Psoas muscle (tissue), 8 donors: Measurements from ENCODE around the gene L1TD1. TPM values are rescaled to one million over a fixed set of nuclear protein-coding genes. Genes with fewer than 3 reads are reported as not detected.
A peak's percentile ranks its signal among the peaks of the same experiment; 100 is the strongest.
"Not testable (repeated sequence)": the region's sequence is repeated elsewhere in the genome, so short reads cannot be mapped to it uniquely, and the experiment has no call there.

ENCODE experiments used
- ATAC-seq, 4 donors: fragments of 200-7000 bp; cut with Tn5 transposase; one replicate each; pipeline ENCODE4 v1.9.1; 2020; ENCODE audit warnings: moderate library complexity in 3 of 4, mild to moderate bottlenecking in 2 of 4
- DNase-seq, 2 donors: peaks; one replicate each; pipeline ENCODE4 v3.0.0-alpha.2; 2020
- H3K27ac ChIP-seq: fragments of 200-600 bp; one replicate; pipeline ENCODE4 v1.8.0; 2022
- H3K27me3 ChIP-seq, 3 donors: fragments of 200-600 bp in 1 of 3; one replicate each; pipeline versions ENCODE4 v1.6.1 to v1.8.0; 2013 to 2022; ENCODE audit warnings: low read length in 2 of 3, mild to moderate bottlenecking in 2 of 3, moderate library complexity in 1 of 3; ENCODE audit not compliant: insufficient read depth in 3 of 3
- H3K36me3 ChIP-seq, 2 donors: fragments of 200-600 bp in 1 of 2; one replicate each; pipeline versions ENCODE4 v1.6.1 to v1.8.0; 2013 to 2022; ENCODE audit warnings: low read depth in 1 of 2, mild to moderate bottlenecking in 1 of 2, moderate library complexity in 1 of 2; ENCODE audit not compliant: insufficient read depth in 1 of 2
- H3K4me1 ChIP-seq: fragments of 200-600 bp; one replicate; pipeline ENCODE4 v1.8.0; 2022
- H3K4me3 ChIP-seq: fragments of 200-600 bp; one replicate; pipeline ENCODE4 v1.8.0; 2022; ENCODE audit warnings: mild to moderate bottlenecking
- H3K9me3 ChIP-seq: fragments of 200-600 bp; one replicate; pipeline ENCODE4 v1.8.0; 2022
- CTCF ChIP-seq: fragments of 200-600 bp; IDR thresholded peaks from one replicate; pipeline ENCODE4 v1.8.0; 2022; ENCODE audit warnings: antibody characterized with exemption
- WGBS, 3 donors: extraction: QIAGEN DNeasy Blood & Tissue Kit; methylation state at CpG; one replicate each; pipeline versions ENCODE4 v1.1.6 to v1.1.7; 2013; 5-methylcytosine and 5-hydroxymethylcytosine counted together
- intact Hi-C, 2 donors: fragments of 100-400 bp; cut with DNase I; formaldehyde crosslinking; loops; one replicate each; pipeline versions ENCODE4 v1.11.0 to v1.14.2; 2022
- long read RNA-seq, 2 donors: library from polyadenylated mRNA; unstranded; transcript quantifications; one replicate each; pipeline ENCODE4 v2.0.0, GENCODE V29; 2021
- polyA plus RNA-seq, 3 donors: library from polyadenylated mRNA; stranded (reverse); fragments of 200-250 nt; gene quantifications; one replicate each; pipeline ENCODE4 v1.2.3, GENCODE V29; 2013
- total RNA-seq, 4 donors: library from RNA; stranded (reverse); fragmentation: NEBNext Ultra II Directional in 2 of 4; extraction: Animal tissue kit (Norgen Biotek cat#: 25700) in 2 of 4; gene quantifications; one replicate each; pipeline versions ENCODE4 v1.2.1 to v1.2.4, GENCODE V29; 2021 to 2023
- donor health status: healthy with polysubstance abuse.
- donor health status: DM: no; HTN: no; CAD: no; lungs with moderate emphysema.
- donor health status: Bipolar disorder and iron deficiency.
- donor health status: healthy.
- donor health status: DM: yes; HTN: yes; CAD: no.
- donor health status: DM: no; HTN: no; CAD: no.
- donor health status: DM: no; HTN: no; CAD: no.
- donor health status: DM: yes; HTN: yes; CAD: no.

Gene L1TD1
- under 1 TPM in 1 of 4 donors, not detected in 3; 0.06 TPM for total RNA-seq
- polyA plus RNA-seq: under 1 TPM; 0.01 to 0.04 (median 0.04) TPM
- long read RNA-seq, donor 1: 0 reads
- long read RNA-seq, donor 2: 0 reads

- intact Hi-C loops: no loop called here
- no peaks in the 10 kb centered on the region for H3K4me1 ChIP-seq
- no peaks in the 10 kb centered on the region for H3K36me3 ChIP-seq
- no peak for TF ChIP-seq CTCF
- peak within 1 kb of the TSS; percentile 15 for H3K4me3 ChIP-seq
- H3K9me3 ChIP-seq: no peaks in the 10 kb centered on the region
- 15 to 20% (median 19%) methylated on average over 55 of the region's 55 CpGs for WGBS, 3 donors
- ATAC-seq (no peak), DNase-seq (no peak)
- H3K27me3 ChIP-seq: peaks cover 0 to 30% (median 11%) of the 10 kb centered on the region in 3 donors
- no peak within 1 kb of the TSS for H3K27ac ChIP-seq
Measured at GRCh38 chr1:62194651-62195544, at the start of gene L1TD1. Gene L1TD1 (plus strand): TSS chr1:62194849. CDS start chr1:62206629, 11,780 bp downstream.

- Histone ChIP-seq H3K4me1 (no peaks in the 10 kb centered on the region), H3K4me3 (no peak overlapping the region), H3K27ac (no peak overlapping the region), H3K36me3 (peaks cover 0 to 31% of the 10 kb centered on the region in 2 donors), H3K27me3 (no peaks in the 10 kb centered on the region), H3K9me3 (no peaks in the 10 kb centered on the region)
- no peak for TF ChIP-seq CTCF
- WGBS, 3 donors: 75 to 85% (median 76%) methylated on average over 6 of the region's 6 CpGs
- intact Hi-C loops: loop anchor here in 1 of 2 donors (10.0 kb wide), 1 partner anchor 585 kb away; no protein-coding TSS in a partner anchor
- no peak for ATAC-seq
- DNase-seq: no peak
Measured at GRCh38 chr1:62159940-62160348, 34.7 kb upstream of the L1TD1 start.

- DNase-seq: no peak
- 89 to 97% (median 96%) methylated on average over 1 of the region's 1 CpG for WGBS, 3 donors
- H3K4me3 ChIP-seq: no peak overlapping the region
- H3K9me3 ChIP-seq: no peaks in the 10 kb centered on the region
- no peak for ATAC-seq
- no peaks in the 10 kb centered on the region for H3K4me1 ChIP-seq
- H3K36me3 ChIP-seq: peaks cover 0 to 31% of the 10 kb centered on the region in 2 donors
- no peak overlapping the region for H3K27ac ChIP-seq
- TF ChIP-seq CTCF: no peak
- H3K27me3 ChIP-seq: no peaks in the 10 kb centered on the region
- intact Hi-C loops: loop anchor here in 1 of 2 donors (10.0 kb wide), 1 partner anchor 583 kb away; no protein-coding TSS in a partner anchor
Measured at GRCh38 chr1:62161711-62162110, 32.9 kb upstream of the L1TD1 start.

GRCh38 chr1:62170380-62170779, 24.3 kb upstream of the L1TD1 start:
- H3K4me1 ChIP-seq, DNase-seq, H3K36me3 ChIP-seq, H3K9me3 ChIP-seq, ATAC-seq, H3K4me3 ChIP-seq, intact Hi-C loops, H3K27me3 ChIP-seq, H3K27ac ChIP-seq: not testable (repeated sequence)
- WGBS, 3 donors: 79 to 82% (median 81%) methylated on average over 10 of the region's 10 CpGs

GRCh38 chr1:62175568-62176179, 19.0 kb upstream of the L1TD1 start:
- H3K9me3 ChIP-seq: no peaks in the 10 kb centered on the region
- no peaks in the 10 kb centered on the region for H3K4me1 ChIP-seq
- no peak overlapping the region for H3K27ac ChIP-seq
- TF ChIP-seq CTCF: peak; percentile 79
- 52 to 55% (median 53%) methylated on average over 9 of the region's 9 CpGs for WGBS, 3 donors
- H3K4me3 ChIP-seq: no peak overlapping the region
- H3K36me3 ChIP-seq: no peaks in the 10 kb centered on the region
- no peak for DNase-seq
- intact Hi-C loops: loop anchor here (1.0 to 5.0 kb wide), 3 partner anchors 232 to 572 kb away; no protein-coding TSS in a partner anchor
- peak in 2 of 4 donors; percentile 31 to 56 for ATAC-seq
- H3K27me3 ChIP-seq: peaks cover 0 to 4% (median 0%) of the 10 kb centered on the region in 3 donors
